Neural cell (in vitro differentiated cells): ENCODE results near the gene TBR1.

Experiments
- EP300 ChIP-seq: fragments of 450-650 bp; conservative IDR thresholded peaks from 2 replicates; pipeline ENCODE4 v1.6.1; 2014; ENCODE audit warnings: antibody characterized with exemption, mild to moderate bottlenecking, moderate library complexity; ENCODE audit not compliant: poor library complexity, severe bottlenecking
- EZH2 ChIP-seq: fragments of 200-600, 300-800 bp; shearing (Covaris generic), sonication (generic); IDR thresholded peaks from 2 replicates; pipeline ENCODE4 v1.6.1; 2014; ENCODE audit warnings: antibody characterized with exemption, low read length, borderline replicate concordance, mild to moderate bottlenecking; ENCODE audit not compliant: insufficient read depth, poor library complexity, severe bottlenecking
- POLR2AphosphoS5 ChIP-seq: IDR thresholded peaks from 2 replicates; pipeline ENCODE4 v1.6.1; 2012
- REST ChIP-seq: IDR thresholded peaks from 2 replicates; pipeline ENCODE4 v1.6.1; 2012; ENCODE audit warnings: borderline replicate concordance
- TAF1 ChIP-seq: IDR thresholded peaks from 2 replicates; pipeline ENCODE4 v1.6.1; 2012; ENCODE audit warnings: low read depth
- TF ChIP-seq, protein P1 (sequence below): fragments of 450-650 bp; IDR thresholded peaks from 2 replicates; pipeline ENCODE4 v1.5.1; 2014; ENCODE audit warnings: antibody characterized with exemption, mild to moderate bottlenecking, moderate library complexity; ENCODE audit not compliant: poor library complexity, severe bottlenecking

DNA sequence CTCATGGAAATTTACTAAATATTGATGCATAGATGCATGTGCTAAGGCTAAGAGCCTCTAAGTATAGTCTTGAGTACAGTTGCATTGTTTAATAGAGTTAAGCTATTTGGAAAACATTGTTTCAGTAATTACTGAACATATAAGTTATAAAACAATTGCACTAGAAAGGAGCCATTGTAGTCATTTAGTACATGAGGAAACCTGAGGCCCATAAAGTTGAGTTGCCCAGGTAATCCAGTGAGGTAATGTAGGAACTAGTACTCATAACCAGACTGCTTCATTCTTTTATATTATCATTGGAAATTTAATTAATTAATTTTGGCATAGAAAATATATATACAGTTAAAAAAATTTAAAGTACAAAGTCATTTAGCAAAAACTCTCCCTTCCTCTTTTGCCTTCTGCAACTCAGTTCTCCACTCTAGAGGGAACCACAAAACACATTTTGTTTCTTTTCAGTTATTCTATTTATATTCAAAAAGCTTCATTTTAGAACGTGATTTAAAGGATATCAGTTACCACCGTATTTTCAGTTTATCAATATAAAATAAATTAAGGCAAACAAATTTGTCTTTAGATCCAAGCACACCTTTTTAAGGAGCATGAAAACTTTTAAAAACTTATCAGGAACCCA, 27.8 kb upstream of the TBR1 start:
- TF ChIP-seq, protein P1, sequence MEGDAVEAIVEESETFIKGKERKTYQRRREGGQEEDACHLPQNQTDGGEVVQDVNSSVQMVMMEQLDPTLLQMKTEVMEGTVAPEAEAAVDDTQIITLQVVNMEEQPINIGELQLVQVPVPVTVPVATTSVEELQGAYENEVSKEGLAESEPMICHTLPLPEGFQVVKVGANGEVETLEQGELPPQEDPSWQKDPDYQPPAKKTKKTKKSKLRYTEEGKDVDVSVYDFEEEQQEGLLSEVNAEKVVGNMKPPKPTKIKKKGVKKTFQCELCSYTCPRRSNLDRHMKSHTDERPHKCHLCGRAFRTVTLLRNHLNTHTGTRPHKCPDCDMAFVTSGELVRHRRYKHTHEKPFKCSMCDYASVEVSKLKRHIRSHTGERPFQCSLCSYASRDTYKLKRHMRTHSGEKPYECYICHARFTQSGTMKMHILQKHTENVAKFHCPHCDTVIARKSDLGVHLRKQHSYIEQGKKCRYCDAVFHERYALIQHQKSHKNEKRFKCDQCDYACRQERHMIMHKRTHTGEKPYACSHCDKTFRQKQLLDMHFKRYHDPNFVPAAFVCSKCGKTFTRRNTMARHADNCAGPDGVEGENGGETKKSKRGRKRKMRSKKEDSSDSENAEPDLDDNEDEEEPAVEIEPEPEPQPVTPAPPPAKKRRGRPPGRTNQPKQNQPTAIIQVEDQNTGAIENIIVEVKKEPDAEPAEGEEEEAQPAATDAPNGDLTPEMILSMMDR: no peak
- no peak for TF ChIP-seq EP300
- no peak for TF ChIP-seq REST
- no peak for TF ChIP-seq EZH2
- no peak for TF ChIP-seq POLR2AphosphoS5
- TF ChIP-seq TAF1: no peak
